Measurements from ENCODE around the gene SPIN1. TPM values are rescaled to one million over a fixed set of nuclear protein-coding genes. Genes with fewer than 3 reads are reported as not detected.
A peak's percentile ranks its signal among the peaks of the same experiment; 100 is the strongest.

The SPIN1 gene
- total RNA-seq, 1 experiment from 2014 or later: 123 TPM

DNA sequence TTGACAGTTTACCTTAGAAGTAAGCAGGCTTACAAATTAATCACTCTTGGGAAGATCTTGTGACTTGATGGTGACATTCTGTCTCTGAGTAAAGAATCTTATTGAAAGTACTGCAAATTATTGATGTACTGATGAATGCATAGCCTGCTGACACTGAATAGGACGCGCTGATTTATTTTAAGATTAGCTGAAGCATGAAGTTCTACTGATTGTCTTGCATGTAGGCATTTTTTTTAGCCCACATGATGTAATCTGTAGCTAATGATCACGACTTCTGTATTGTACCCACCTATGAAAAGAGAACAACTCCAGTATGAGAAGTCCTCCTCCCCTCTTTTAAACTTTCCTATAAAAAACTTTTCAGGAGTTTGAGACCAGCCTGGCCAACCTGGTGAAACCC lies 28.3 kb upstream of the SPIN1 start (continued):
- TF ChIP-seq, protein P1, sequence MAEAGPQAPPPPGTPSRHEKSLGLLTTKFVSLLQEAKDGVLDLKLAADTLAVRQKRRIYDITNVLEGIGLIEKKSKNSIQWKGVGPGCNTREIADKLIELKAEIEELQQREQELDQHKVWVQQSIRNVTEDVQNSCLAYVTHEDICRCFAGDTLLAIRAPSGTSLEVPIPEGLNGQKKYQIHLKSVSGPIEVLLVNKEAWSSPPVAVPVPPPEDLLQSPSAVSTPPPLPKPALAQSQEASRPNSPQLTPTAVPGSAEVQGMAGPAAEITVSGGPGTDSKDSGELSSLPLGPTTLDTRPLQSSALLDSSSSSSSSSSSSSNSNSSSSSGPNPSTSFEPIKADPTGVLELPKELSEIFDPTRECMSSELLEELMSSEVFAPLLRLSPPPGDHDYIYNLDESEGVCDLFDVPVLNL (CRISPR knock-in tag; IDR thresholded peaks at IDR 0.05; ENCODE audit: borderline replicate concordance, low read depth): no peak
- TF ChIP-seq NFYB (CRISPR knock-in tag; conservative IDR thresholded peaks at IDR 0.05; ENCODE audit: low read depth) (no peak), TP53 (CRISPR knock-in tag; IDR thresholded peaks at IDR 0.05) (no peak), ZNF121 (CRISPR knock-in tag; IDR thresholded peaks at IDR 0.05) (no peak), ZNF416 (CRISPR knock-in tag; IDR thresholded peaks at IDR 0.05) (no peak), TEAD1 (CRISPR knock-in tag; IDR thresholded peaks at IDR 0.05) (no peak)
- TF ChIP-seq, protein P2, sequence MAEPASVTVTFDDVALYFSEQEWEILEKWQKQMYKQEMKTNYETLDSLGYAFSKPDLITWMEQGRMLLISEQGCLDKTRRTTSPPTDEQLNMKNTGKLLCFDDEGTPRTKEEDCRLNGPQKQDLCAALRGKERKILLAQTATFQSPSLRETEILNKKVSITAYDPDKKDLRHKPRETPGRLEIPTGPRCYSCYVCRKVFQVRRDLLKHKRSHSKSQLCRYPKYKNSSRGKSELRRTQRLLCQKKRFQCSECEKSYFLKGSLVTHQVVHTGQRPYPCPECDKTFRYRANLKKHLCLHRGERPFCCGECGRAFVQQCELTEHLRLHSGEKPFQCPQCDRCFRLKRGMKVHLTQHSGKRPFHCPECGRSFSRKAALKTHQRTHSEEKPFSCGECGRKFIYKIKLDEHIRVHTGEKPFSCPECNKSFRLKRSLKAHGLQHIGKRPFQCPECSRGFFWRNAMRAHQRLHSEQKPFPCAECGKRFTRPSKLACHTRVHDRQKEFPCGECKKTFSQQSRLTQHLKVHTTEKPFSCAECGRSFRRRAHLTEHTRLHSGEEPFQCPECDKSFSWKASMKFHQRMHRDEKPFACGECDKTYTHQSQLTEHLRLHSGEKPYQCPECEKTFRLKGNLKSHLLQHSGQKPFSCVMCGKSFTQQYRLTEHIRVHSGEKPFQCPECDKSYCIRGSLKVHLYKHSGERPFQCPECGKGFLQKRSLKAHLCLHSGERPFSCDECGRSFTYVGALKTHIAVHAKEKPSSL (CRISPR knock-in tag; conservative IDR thresholded peaks at IDR 0.05): no peak
- TF ChIP-seq, protein P3, sequence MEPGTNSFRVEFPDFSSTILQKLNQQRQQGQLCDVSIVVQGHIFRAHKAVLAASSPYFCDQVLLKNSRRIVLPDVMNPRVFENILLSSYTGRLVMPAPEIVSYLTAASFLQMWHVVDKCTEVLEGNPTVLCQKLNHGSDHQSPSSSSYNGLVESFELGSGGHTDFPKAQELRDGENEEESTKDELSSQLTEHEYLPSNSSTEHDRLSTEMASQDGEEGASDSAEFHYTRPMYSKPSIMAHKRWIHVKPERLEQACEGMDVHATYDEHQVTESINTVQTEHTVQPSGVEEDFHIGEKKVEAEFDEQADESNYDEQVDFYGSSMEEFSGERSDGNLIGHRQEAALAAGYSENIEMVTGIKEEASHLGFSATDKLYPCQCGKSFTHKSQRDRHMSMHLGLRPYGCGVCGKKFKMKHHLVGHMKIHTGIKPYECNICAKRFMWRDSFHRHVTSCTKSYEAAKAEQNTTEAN (CRISPR knock-in tag; IDR thresholded peaks at IDR 0.05): no peak

DNA sequence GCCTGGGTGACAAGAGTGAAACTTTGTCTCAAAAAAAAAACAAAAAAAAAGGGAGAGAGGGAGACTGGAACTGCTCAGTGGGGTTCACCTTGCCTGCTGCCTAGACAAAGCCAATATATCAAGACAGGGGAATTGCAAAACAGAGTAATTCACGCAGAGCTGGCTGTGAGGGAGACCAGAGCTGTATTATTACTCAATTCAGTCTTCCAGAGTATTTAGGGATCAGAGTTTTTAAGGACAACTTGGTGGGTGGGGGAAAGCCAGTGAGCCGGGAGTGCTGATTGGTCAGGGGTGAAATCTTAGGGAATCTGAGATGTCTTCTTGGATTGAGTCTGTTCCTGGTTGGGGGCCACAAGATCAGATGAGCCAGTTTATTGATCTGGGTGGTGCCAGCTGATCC lies 25.6 kb upstream of the SPIN1 start:
- CTCF ChIA-PET: no interaction called here
- POLR2A ChIA-PET: no interaction called here
- no peak overlapping the region for H3K4me3 Mint-ChIP-seq

DNA sequence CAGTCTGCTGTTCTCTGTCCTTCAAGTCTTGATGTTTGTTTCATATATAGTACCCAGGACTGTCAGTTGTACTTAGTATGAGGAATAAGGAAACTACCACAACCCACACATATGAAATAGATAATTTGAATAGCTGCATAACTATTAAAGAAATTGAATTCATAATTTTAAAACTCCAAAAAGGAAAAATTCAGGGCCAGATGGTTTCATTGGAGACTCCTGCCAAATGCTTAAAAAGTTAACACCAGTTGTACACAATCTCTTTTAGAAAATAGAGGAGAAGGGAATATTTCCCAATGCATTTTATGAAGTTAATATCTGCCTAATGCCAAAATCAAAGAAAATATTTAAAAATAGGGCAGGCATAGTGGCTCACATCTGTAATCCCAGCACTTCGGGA lies 24.6 kb upstream of the SPIN1 start:
- Mint-ChIP-seq H3K36me3 (peaks cover 16% of the 10 kb centered on the region), H3K4me3 (no peak overlapping the region), H3K27me3 (ENCODE audit: low read depth) (no peaks in the 10 kb centered on the region; the same call in 1 of the 2 replicates), H3K9me3 (peaks cover 17% of the 10 kb centered on the region), H3K27ac (no peak overlapping the region), H3K4me1 (peaks cover 12% of the 10 kb centered on the region)
- ChIA-PET CTCF (no interaction called here), POLR2A (no interaction called here)
- no peak for ATAC-seq
- DNase-seq (ENCODE audit: low spot score): no peak
- TF ChIP-seq, protein P4, sequence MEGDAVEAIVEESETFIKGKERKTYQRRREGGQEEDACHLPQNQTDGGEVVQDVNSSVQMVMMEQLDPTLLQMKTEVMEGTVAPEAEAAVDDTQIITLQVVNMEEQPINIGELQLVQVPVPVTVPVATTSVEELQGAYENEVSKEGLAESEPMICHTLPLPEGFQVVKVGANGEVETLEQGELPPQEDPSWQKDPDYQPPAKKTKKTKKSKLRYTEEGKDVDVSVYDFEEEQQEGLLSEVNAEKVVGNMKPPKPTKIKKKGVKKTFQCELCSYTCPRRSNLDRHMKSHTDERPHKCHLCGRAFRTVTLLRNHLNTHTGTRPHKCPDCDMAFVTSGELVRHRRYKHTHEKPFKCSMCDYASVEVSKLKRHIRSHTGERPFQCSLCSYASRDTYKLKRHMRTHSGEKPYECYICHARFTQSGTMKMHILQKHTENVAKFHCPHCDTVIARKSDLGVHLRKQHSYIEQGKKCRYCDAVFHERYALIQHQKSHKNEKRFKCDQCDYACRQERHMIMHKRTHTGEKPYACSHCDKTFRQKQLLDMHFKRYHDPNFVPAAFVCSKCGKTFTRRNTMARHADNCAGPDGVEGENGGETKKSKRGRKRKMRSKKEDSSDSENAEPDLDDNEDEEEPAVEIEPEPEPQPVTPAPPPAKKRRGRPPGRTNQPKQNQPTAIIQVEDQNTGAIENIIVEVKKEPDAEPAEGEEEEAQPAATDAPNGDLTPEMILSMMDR (IDR thresholded peaks at IDR 0.05): no peak
- TF ChIP-seq IRF2 (CRISPR knock-in tag; IDR thresholded peaks at IDR 0.05; ENCODE audit: borderline replicate concordance, low read depth) (no peak), SMAD4 (CRISPR knock-in tag; IDR thresholded peaks at IDR 0.05) (no peak), ZBTB21 (CRISPR knock-in tag; IDR thresholded peaks at IDR 0.05; ENCODE audit: borderline replicate concordance) (no peak), CREB1 (CRISPR knock-in tag; IDR thresholded peaks at IDR 0.05) (no peak)
- TF ChIP-seq, protein P5, sequence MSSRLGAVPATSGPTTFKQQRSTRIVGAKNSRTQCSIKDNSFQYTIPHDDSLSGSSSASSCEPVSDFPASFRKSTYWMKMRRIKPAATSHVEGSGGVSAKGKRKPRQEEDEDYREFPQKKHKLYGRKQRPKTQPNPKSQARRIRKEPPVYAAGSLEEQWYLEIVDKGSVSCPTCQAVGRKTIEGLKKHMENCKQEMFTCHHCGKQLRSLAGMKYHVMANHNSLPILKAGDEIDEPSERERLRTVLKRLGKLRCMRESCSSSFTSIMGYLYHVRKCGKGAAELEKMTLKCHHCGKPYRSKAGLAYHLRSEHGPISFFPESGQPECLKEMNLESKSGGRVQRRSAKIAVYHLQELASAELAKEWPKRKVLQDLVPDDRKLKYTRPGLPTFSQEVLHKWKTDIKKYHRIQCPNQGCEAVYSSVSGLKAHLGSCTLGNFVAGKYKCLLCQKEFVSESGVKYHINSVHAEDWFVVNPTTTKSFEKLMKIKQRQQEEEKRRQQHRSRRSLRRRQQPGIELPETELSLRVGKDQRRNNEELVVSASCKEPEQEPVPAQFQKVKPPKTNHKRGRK (CRISPR knock-in tag; IDR thresholded peaks at IDR 0.05; ENCODE audit: borderline replicate concordance): no peak
- TF ChIP-seq, protein P2 (CRISPR knock-in tag; conservative IDR thresholded peaks at IDR 0.05): no peak
- TF ChIP-seq, protein P6, sequence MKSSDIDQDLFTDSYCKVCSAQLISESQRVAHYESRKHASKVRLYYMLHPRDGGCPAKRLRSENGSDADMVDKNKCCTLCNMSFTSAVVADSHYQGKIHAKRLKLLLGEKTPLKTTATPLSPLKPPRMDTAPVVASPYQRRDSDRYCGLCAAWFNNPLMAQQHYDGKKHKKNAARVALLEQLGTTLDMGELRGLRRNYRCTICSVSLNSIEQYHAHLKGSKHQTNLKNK (CRISPR knock-in tag; IDR thresholded peaks at IDR 0.05): no peak

More for the DNA sequence above, 25.6 kb upstream of the SPIN1 start:
- TF ChIP-seq, protein P3 (CRISPR knock-in tag; IDR thresholded peaks at IDR 0.05): no peak
- no peak for TF ChIP-seq FOXJ3 (CRISPR knock-in tag; IDR thresholded peaks at IDR 0.05; ENCODE audit: borderline replicate concordance)
- no peak for TF ChIP-seq ZNF219 (CRISPR knock-in tag; IDR thresholded peaks at IDR 0.05; ENCODE audit: borderline replicate concordance)
- no peak for TF ChIP-seq RORB (CRISPR knock-in tag; IDR thresholded peaks at IDR 0.05)
- TF ChIP-seq, protein P7, sequence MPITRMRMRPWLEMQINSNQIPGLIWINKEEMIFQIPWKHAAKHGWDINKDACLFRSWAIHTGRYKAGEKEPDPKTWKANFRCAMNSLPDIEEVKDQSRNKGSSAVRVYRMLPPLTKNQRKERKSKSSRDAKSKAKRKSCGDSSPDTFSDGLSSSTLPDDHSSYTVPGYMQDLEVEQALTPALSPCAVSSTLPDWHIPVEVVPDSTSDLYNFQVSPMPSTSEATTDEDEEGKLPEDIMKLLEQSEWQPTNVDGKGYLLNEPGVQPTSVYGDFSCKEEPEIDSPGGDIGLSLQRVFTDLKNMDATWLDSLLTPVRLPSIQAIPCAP (CRISPR knock-in tag; IDR thresholded peaks at IDR 0.05): no peak
- TF ChIP-seq ZNF121 (CRISPR knock-in tag; IDR thresholded peaks at IDR 0.05): no peak
- ATAC-seq (no peak), DNase-seq (ENCODE audit: low spot score) (no peak)
- H3K27me3 Mint-ChIP-seq (ENCODE audit: low read depth): no peaks in the 10 kb centered on the region
- peaks cover 12% of the 10 kb centered on the region for H3K4me1 Mint-ChIP-seq
- peak overlapping the region; percentile 30; the same call in 1 of the 2 replicates for H3K27ac Mint-ChIP-seq
- H3K36me3 Mint-ChIP-seq: peaks cover 10% of the 10 kb centered on the region
- H3K9me3 Mint-ChIP-seq: peaks cover 12% of the 10 kb centered on the region

Data from WTC11 (cell line).